HG02571 (cell line): ENCODE measurements around the gene LMBR1.
"Not testable (repeated sequence)": the region's sequence is repeated elsewhere in the genome, so short reads cannot be mapped to it uniquely, and the experiment has no call there.

Experiments used
- ATAC-seq: cut with Tn5 transposase; IDR thresholded peaks from one replicate; pipeline ENCODE4 v1.9.1; 2021; ENCODE audit warnings: mild to moderate bottlenecking, moderate library complexity; ENCODE audit not compliant: unreplicated experiment

Gene LMBR1

DNA sequence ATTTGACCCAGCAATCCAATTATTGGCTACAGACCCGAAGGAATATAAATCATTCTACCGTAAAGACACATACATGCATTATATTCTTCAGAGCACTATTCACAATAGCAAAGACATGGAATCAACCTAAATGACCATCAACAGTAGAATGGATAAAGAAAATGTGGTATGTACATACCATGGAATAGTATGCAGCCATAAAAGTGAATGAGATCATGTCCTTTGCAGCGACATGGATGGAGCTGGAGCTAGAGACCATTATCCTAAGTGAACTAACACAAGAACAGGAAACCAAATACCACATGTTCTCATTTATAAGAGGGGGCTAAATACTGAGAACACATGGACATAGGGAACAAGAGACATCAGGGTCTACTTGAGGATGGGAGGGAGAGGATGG, 44.0 kb downstream of the LMBR1 start:
- ATAC-seq, result no peak

DNA sequence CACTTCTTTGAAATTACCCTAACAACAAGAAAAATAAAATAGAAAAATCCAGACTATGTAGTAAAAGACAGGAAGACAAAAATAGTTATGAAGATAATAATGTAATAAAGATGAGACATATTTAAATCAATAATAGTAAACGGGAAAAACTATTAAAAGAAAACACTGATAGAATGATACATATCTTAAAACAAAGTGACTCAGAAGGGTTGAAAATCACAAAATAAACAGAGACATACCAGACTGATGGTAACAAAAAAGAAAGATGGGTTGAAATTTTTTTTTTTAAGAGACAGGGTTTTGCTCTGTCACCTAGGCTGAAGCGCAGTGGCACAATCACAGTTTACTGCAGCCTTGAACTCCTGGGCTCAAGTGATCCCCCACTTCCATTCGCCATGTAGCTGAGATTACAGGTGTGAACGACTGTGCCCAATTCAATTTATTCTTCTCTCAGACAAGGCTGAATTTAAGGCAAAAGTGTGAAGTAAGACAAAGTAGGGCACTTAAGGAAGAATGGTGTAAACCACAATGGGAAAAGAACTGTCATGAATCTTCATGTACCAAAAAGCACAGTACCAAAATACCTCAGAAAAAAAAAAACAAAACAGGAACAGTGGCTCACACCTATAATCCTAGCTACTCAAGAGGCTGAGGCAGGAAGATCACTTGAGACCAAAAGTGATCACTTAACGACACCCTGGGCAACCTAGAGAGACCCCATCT, 47.4 kb downstream of the LMBR1 start:
- ATAC-seq, result no peak

DNA sequence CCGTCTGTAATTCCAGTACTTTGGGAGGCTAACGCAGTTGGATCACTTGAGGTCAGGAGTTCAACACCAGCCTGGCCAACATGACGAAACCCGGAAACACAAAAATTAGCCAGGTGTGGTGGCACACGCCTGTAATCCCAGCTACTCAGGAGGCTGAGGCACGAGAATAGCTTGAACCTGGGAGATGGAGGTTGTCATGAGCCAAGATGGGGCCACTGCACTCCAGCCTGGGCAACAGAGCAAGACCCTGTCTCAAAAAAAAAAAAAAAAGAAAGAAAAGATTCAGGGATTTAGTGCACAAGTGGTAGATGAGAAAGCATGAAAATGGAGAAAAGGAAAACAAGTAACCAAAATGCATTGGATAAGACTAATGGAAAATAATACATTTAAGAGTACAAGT, 49.4 kb downstream of the LMBR1 start:
- not testable (repeated sequence) for ATAC-seq

DNA sequence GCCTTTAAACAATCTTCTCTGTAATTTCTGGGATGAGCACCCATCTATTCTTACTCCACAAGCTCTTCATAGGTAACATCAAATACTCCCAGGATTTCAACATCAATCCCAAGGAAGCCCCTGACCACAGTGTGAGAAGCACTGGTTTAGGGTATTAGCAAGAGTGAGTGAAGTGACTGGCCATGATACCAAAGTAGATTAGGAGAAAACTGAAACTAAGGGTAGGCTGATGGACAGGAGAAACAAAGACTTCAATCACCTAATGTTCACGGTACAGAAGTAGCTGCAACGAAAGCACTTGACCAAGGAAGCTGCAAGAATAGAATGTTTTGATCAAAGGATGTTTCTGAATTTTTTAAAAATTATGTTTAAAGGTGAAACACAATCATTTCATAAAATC, 49.8 kb downstream of the LMBR1 start:
- ATAC-seq, result no peak

DNA sequence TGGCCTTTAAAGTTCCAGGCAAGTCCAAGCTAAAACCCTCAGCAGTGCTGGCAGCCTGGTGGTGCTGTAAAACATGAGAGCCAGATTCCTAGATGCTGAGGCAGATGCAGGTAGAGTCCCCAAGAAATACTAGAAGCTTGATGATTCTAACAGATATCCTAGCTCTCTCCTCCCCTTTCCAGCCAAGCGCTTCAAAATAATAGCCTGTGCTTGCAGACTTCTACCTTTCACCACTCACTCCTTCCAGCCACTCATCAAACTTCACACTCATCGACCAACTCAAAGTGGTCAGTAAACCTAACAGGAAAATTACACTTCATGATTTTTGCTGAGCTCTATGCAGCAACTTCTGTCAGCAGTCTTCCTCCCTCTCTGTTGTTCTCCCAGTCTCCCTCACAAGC, 50.2 kb downstream of the LMBR1 start:
- no peak for ATAC-seq

DNA sequence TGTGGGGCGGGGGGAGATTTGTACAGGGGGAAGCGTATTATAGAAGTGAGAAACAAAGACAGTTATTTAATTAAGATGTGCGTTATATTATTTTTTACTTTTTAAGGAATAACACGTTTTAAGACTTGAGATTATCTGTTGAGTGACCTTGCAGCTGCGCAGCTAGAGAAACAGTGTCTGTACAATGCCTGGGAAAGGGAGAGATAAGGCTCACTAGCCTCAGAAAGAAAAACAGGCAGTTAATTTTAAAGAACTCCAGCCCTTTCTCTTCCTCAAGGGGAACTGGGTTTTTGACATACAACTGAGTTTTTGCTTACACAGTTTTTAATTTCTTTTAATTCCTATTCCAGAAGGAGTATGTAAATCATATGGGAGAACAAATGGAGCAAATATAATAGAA, 50.7 kb downstream of the LMBR1 start:
- no peak for ATAC-seq

DNA sequence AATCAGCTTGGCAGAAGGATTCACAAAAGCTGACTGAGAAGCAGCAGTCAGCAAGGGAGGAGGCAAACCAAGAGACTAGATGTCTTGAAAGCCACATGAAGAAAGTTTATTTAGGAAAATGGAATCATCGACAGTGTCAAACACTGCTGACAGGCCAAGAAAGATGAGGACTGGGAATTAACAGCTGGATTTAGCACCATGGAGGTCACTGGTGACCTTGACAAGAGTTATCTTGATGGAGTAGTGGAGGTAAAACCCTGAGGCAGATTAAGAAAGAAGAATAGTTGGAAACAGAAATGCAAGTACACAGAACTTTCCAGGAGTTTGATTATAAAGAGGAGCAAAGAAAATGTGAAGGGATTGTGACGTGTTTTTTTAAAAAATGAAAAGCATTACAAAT, 51.5 kb downstream of the LMBR1 start:
- ATAC-seq, result no peak

DNA sequence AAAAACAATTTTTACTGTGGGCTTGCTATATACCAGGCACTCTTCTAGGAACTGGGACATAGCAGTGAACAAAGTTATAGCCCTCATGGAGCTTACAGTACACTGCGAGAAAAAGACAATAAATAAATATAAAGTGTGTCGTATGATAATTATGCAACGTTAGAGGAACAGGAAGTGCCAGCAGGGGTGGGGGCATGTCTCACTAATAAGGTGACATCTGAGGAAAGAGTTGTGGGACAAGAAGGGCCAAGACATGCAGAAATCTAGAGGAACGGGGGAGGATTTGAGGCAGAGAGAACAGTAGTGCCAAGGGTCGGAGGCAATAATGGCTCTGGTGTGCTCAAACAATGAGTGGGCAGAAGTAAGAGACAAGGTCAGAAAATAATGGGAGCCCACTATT, 52.8 kb downstream of the LMBR1 start:
- no peak for ATAC-seq

DNA sequence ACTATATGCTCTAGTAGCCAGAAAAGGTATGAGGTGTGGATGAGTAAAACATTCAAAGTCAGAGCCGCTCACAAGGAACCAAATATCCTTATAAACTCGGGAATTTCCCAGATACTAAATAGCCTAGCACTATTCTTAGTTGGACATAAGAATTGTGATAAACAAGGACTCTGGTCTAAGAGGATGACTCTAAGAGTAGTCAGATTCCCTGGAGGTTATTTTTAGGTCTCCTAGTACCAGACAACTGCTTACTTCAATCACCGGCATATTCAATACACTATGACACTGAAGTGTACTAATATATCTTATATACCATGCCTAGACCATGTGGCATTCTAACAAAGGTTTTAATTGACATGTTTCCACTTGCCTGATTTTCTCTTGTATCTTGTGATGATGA, 56.5 kb downstream of the LMBR1 start:
- no peak for ATAC-seq

DNA sequence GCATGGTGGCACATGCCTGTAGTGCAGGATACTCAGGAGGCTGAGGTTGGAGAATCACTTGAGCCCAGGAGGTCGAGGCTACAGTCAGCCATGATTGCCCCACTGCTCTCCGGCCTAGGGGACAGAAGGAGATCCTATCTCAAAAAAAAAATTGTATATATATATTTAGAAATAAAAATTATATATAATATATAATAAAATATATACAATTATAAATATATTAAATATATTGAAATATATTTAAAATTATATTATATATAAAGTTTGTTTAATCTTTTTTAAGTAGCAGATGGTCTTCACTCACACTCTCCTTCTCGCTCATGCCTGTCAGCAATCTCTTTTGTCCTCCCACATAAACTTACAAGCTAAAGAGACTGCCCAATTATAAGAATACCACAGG, 58.5 kb downstream of the LMBR1 start:
- no peak for ATAC-seq

DNA sequence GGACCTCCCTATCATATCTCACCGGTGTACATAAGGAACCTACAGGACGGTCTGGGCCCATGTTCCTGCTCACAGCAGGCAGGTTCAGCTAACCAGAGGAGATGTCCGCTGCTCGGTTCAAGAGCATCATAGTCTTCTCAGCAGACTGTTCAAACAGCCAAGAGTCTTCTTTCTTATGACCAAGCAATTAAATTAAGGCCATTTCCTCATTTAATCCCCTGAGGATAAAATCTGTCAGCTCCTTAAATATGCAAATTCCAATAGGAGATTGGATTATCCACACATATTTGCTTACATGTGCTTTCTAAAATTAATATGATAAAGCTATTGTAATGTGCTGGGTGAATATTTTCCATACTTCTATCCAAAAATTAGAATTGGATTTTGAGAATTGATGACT, 59.7 kb downstream of the LMBR1 start:
- no peak for ATAC-seq

DNA sequence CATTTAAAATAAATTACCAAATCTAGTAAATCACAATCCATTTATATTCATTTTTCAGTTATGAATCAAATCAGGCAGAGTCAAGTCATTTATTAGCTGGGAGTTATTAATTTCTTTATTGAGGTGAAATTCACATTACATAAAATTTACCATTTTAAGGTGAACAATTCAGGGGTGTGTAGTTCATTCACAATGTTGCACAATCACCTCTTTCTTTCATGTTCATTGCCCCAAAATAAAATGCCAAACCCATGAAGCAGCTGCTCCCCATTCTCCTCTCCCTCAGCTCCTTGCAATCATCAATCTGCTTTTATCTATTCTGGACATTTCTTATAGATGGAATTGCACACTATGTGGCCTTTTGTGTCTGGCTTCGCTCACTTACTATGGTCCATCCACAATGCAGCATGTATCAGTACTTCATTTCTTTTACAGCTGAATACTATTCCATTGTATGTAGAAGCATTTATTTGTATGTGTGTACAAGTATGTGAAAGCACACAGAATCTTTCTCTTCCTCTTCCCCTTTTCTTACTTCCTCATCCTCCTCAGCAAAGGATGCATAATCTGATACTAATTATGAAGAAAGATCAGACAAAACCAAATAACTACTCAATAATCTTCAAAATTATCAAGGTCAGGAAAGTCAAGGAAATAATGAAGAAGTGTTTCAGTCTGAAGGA, 60.6 kb downstream of the LMBR1 start:
- no peak for ATAC-seq

DNA sequence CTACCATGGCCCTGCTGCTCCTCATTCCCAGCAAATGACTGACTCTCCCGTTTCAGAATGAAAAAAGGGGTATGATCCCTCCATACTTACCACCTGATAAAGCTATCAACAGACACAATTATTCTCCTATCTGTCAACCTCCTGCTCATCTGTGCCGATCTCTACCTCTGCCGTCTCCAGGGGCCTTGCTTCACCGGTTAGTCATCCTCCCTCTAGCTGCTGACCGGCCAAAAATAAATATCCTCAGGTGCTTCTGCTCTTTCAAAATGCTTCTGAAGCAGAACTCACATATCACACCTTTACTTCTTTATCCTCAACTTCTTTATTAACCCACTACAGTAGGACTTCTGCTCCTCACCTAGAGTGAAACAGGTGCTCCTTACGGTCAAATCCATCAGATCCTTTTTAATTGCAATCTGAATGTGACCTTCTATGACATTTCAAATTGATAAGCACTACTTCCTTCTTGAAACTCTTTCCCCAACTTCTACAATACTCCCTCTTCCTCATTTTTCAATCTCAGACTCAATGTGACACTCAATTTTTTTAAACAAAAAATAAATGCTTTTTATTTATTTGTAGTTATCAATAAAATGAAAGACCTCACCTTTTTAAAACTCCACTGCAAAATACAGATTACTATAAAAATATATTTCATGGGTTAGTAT, 63.2 kb downstream of the LMBR1 start:
- no peak for ATAC-seq

DNA sequence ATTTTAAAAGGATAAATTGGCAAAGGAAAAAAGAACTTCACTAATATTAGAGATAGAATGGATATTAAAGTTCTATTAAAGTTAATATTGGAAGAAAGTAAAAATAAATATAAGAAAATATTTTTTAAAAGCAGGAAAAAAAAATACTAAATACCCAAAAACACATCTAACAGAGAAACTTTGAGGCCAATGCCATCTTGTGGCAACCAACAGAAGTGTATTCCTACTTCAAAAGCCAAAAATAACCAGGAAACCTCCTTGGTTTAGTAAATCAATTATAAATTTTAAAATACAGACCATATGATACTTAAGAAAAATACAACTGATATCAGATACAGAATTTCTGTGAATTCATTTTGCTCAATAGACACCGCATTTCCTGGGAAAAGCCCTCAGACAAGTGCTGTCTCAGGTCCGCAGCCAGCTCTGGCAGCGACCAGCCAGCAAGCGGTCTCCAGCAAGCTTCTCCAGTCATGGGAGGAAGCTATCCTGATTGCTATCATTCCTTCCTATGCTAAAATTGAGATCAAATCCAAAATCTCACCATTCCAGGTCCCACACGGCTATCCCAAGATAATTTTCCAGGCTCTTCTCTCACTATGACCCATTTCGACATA, 65.3 kb downstream of the LMBR1 start:
- no peak for ATAC-seq

DNA sequence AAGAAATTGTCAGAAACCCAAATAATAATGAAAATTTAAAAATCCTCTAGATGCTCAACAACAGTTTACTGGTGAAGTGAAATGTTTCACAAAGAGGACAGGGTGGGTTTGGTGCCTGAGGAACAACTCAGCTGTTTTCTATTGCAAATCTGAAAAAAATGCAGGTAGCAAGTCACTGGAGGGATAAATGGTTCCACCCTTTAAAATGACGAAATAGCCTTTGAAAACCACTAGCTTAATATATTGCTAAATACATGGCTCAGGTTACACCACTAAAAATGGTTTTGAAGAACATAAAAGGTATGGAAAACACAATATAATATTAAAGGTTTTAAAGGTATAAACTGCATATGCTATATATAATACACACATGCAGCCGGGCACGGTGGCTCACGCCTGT, 69.5 kb downstream of the LMBR1 start:
- ATAC-seq, result no peak

DNA sequence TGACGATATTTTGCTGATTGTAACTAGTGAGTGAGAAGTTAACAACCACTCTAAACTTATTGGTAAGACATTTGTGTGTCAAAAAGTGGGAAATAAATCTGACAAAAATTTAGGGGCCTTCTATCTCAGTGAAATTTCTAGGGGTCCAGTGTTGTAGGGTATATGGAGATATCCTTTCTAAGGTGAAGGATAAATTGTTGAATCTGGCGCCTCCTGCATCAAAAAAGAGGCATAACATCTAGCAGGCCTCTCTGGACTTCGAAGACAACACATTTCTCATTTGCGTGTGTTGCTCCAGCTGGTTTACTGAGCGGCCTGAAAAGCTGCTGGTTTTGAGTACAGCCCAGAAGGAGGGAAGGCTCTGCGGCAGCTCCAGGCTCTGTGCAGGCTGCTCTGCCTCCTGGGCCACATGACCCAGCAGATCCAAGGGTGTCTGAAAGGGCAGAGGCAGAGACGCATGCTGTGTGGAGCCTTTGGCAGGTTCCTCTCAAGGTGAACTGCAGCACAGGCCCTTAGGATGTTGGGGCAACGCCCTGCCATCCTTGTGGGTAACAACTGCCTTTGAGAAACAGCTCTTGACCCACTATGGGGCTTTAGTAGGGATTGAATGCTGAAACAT, 72.4 kb downstream of the LMBR1 start:
- ATAC-seq, result no peak

DNA sequence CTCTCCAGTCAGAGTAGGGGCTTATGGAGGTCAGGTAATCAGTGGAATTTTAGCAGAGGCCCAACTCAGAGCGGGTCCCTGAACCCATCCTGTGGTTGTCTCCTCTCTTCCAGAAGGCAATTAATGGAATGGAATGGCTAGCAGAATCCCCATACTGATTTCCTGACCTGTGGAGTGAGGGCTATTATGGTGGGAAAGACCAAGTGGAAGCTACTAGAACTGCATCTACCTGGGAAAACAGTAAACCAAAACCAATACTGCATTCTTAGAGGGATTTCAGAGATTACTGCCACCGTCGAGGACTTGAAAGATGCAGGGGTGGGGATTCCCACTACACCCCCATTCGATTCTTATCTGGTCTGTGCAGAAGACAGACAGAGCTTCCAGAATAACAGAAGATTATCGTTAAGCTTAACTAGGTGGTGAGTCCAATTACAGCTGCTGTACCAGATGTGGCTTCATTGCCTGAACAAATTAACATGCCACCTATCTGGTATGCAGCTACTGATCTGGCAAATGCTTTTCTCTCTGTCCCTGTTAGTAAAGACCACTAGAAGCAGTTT, 73.2 kb downstream of the LMBR1 start:
- no peak for ATAC-seq

DNA sequence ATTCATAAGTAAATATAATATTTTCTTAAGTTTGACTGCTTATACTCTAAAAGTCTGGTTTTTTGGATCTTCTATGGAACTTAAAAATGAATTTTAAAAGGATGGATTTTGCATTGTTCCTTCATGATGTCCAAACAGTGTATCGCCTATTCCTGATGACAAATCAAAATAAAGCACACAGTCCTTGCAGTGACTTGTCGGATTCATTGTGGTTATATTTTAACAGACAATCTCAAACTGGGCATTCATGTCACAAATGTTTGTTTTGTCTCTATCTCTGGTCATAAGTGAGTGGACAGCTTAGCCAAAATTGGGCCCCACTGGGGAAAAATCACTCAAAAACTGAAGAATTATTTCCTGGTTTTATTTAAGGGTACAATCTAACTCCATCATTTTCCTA, 74.8 kb downstream of the LMBR1 start:
- no peak for ATAC-seq

DNA sequence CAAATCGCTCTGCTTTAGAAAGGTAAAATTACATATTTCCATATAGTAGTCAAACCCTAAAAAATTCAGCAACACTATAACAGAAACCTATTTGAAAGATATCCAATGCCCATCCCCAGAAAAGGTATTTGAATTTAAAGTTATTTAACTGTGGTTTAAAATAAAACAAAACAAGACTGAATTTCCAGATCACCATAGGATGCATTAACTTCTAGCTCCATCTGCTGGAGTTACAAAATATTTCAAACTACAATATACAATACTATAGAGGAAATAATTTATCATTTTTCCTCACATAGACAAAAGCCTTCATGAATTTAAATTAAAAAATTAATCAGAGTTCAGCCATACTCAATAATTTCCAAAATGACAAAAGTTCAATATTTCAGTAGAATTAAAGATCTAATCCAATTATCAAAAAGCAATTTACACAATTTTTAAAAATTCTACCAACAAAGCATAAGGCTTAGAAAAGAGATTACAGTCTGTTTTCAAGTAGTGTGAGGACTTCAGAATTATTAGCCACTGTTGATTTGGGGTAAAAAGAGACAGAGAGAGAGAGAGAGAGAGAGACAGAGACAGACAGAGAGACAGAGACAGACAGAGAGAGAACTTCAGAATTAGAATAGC, 75.9 kb downstream of the LMBR1 start:
- no peak for ATAC-seq

DNA sequence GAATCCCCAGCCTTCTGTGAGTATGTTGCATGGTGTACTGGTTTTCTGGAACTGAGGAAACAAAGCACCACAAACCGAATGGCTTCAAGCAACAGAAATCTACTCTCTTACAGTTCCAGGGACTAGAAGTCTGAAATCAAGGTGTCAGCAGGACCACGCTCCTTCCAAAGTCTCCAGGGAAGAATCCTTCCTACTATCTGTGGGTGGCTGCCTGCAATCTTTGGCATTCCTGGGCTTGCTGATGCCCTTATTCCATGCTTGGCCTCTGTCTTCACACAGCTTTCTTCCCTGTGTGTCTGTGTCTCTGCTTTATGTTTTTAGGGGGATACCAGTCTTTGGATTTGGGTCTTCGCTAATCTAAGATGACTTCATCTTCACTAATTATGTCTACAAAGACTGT, 81.3 kb downstream of the LMBR1 start:
- no peak for ATAC-seq

DNA sequence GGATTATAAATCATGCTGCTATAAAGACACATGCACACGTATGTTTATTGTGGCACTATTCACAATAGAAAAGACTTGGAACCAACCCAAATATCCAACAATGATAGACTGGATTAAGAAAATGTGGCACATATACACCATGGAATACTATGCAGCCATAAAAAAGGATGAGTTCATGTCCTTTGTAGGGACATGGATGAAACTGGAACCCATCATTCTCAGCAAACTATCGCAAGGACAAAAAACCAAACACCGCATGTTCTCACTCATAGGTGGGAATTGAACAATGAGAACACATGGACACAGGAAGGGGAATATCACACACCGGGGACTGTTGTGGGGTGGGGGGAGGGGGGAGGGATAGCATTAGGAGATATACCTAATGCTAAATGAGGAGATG, 89.3 kb downstream of the LMBR1 start:
- not testable (repeated sequence) for ATAC-seq
